Measurements from ENCODE around the gene ELP5.

The ELP5 gene

DNA sequence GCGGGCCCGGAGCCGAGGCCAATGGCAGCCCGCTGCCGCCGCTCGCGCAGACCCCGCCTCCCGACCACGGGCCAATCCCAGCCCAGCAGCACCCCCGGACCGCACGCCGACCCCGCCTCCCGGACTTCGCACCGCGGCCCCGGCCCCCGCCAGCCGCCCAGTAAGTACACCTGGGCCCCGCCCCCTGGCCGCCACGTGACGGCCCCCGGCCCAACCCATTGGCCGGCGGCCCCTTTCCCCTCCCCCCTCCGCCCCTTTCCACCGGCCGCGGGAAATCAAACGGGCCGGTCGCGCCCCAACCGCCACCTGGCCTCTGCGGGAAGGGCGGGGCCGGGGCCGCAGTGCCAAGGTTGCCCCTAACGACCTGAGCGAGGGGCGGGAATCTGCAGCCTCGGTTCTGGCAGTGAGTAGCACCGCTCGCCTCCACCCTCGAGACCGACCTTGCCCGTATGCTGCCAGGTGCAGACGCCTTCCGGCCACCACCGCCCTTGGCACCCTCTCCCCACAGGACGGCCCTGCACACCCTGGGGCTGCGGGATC is 42.7 kb downstream of the ELP5 start, which contains the start of gene YBX2:
YBX2 (minus strand) TSS at position 26 of the 540 bp plus-strand sequence. CDS start 139 bp downstream, outside the sequence.
- DNase-seq (ENCODE audit: extremely low read depth, low read depth): no peak
- TF ChIP-seq, protein P1, sequence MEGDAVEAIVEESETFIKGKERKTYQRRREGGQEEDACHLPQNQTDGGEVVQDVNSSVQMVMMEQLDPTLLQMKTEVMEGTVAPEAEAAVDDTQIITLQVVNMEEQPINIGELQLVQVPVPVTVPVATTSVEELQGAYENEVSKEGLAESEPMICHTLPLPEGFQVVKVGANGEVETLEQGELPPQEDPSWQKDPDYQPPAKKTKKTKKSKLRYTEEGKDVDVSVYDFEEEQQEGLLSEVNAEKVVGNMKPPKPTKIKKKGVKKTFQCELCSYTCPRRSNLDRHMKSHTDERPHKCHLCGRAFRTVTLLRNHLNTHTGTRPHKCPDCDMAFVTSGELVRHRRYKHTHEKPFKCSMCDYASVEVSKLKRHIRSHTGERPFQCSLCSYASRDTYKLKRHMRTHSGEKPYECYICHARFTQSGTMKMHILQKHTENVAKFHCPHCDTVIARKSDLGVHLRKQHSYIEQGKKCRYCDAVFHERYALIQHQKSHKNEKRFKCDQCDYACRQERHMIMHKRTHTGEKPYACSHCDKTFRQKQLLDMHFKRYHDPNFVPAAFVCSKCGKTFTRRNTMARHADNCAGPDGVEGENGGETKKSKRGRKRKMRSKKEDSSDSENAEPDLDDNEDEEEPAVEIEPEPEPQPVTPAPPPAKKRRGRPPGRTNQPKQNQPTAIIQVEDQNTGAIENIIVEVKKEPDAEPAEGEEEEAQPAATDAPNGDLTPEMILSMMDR (IDR thresholded peaks at IDR 0.05; ENCODE audit: low read depth, low read length, missing control alignments): no peak

DNA sequence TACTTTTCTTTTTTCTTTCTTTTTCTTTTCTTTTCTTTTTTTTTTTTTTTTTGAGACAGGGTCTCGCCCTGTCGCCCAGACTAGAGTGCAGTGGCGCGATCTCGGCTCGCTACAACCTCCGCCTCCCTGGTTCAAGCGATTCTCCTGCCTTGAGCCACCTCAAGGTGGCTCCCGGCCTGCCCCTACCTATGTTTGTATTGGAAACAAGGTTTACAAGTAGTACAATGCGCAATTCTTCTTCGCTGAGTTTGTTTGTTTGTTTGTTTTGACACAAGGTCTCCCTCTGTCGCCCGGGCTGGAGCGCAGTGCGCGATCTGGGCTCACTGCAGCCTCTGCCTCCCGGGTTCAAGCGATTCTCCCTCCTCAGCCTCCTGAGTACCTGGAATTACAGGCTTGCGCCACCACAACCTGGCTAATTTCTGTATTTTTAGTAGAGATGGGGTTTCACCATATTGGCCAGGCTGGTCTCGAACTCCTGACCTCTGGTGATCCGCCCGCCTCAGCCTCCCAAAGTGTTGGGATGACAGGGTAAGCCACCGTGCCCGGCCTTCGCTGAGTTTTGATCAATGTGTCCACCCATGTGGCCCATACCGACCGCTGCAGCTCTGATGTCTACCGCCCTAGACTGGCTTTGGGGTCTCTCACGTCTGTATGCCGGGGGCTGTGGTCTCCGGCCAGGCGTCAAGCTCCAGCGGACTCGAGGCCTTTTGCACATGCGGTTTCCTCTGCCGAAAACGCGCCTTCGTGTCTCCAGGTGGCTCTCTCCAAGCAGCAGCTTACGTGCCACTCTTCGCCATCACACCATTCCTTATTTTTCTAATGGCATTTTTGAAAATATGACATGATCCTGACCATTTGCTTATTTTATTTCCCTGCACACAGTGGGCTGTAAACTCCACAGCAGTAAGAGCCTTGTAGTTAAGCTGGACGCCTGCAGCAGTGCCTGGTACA is 43.5 kb downstream of the ELP5 start:
- DNase-seq (ENCODE audit: extremely low read depth, low read depth): no peak
- no peak overlapping the region for H3K4me3 ChIP-seq (replicated peaks; ENCODE audit: low read depth, low read length)
- TF ChIP-seq, protein P1 (IDR thresholded peaks at IDR 0.05; ENCODE audit: low read depth, low read length, missing control alignments): no peak

More for the DNA sequence above, 42.7 kb downstream of the ELP5 start, which contains the start of gene YBX2:
- no peak within 1 kb of the TSS for H3K4me3 ChIP-seq (replicated peaks; ENCODE audit: low read depth, low read length)

DNA sequence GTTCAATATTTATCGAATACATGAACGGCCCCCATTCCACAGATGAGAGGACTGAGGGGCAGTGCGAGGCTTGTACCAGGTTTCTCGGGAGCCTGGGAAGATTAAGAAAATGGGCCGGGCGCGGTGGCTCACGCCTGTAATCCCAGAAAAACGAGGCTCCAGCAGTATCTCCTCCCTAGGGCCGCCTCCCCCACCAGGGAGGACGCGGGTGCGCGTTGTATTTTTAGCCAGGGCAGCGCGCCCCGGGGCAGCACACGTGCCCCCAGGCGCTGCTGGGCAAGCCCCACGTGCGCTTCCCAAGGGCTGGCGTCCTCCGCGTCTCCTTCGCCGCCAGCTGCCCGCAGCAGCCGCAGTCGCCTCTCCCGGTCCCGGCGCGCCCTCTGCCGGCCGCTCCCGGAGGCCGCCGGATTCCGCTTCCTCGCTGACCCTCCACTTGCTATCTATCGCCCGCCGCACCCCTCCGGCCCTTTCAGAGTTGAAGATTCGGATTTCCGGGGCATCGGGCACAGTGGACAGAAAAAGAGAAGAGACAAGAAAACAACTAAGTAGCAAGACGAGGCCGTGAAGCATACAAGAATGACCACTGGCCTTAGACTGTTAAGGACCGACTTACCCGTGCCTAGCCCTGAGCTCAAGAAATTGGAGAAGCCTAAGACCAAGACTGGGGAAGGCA is 44.3 kb downstream of the ELP5 start:
- no peak overlapping the region for H3K4me3 ChIP-seq (replicated peaks; ENCODE audit: low read depth, low read length)
- DNase-seq (ENCODE audit: extremely low read depth, low read depth): no peak
- TF ChIP-seq, protein P1 (IDR thresholded peaks at IDR 0.05; ENCODE audit: low read depth, low read length, missing control alignments): peak; percentile 94

DNA sequence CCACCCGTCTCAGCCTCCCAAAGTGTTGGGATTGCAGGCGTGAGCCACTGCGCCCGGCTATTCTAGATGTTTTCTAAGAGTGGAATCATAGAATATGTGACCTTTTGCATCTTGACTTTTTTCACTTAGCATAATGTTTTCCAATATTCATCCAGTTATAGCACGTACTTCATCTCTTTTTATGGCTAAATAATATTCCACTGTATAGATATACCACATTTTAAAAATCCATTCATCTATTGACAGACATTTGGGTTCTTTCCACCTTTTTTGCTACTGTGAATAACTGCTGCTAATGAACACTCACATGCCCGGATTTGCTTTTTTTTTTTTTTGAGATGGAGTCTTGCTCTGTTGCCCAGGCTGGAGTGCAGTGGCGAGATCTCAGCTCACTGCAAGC is 52.2 kb downstream of the ELP5 start:
- TF ChIP-seq, protein P1 (IDR thresholded peaks at IDR 0.05; ENCODE audit: low read depth, low read length, missing control alignments): no peak
- no peak for DNase-seq (ENCODE audit: extremely low read depth, low read depth)

DNA sequence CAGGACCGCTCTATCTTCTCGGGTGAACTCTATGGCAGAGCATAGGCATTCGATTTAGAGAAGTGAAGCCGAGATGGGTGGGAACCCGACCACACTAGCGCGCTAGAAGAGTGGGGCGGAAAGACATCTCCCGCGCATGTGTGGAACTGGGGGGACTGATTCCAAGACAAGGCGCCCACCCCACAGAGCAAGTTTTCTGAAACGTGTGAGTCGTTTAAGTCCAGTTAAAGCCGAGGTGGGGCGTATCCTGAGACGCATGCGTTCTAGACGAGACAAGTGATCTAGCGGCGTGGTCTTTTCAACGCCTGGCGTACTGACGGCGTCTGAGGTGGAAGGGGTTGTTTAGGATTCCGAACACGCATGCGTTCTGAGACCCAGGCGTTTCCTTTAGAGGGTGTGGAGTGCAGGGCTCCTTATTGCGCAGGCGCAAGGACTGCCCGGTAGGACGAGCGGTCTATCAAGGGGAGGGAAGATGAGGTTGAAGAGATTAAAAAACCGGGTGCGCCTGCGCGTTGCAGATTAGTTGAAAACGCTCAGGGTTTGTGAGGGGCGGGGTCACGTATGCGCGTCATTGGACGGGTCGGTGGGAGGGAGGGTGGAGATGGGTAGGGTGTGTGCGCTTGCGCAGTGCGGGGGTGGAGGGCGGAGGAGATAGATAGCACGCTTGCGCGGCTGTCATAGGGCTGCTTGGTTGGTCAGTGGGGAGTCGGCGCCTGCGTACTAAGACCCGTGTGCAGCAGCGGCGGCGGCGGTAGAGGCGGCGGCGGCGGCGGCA is 55.1 kb downstream of the ELP5 start, which contains the start of gene EIF5A:
EIF5A (plus strand) TSS at position 718 of the 775 bp plus-strand sequence. CDS start 2,008 bp downstream, outside the sequence.
- DNase-seq (ENCODE audit: extremely low read depth, low read depth): peak; percentile 100
- TF ChIP-seq, protein P1 (IDR thresholded peaks at IDR 0.05; ENCODE audit: low read depth, low read length, missing control alignments): no peak
- H3K4me3 ChIP-seq (replicated peaks; ENCODE audit: low read depth, low read length): peak within 1 kb of the TSS; percentile 98

More for the DNA sequence above, 52.2 kb downstream of the ELP5 start:
- no peak overlapping the region for H3K4me3 ChIP-seq (replicated peaks; ENCODE audit: low read depth, low read length)
